ENCODE results near the gene HYDIN. TPM values are rescaled to one million over a fixed set of nuclear protein-coding genes. Genes with fewer than 3 reads are reported as not detected.

HYDIN gene
- total and polyA plus RNA-seq, 2 experiments from 2014 or later, result 3.1 to 7.7 TPM

- Histone ChIP-seq H4K20me1 (replicated peaks; ENCODE audit: insufficient read depth) (no peaks in the 10 kb centered on the region), H3K27ac (ENCODE audit: low read depth) (no peak overlapping the region), H3K4me2 (no peak overlapping the region), H3F3A (replicated peaks; ENCODE audit: low read depth) (no peaks in the 10 kb centered on the region), H3K27me3 (ENCODE audit: insufficient read depth) (no peaks in the 10 kb centered on the region), H3K9me2 (ENCODE audit: insufficient read depth) (peaks cover 19% of the 10 kb centered on the region; the same call in 1 of the 2 replicates), H3K4me3 (no peak overlapping the region), H2AFZ (no peak overlapping the region), H3K4me1 (ENCODE audit: insufficient read depth) (peaks cover 6% of the 10 kb centered on the region), H3K36me3 (ENCODE audit: insufficient read depth) (no peaks in the 10 kb centered on the region), H3K79me2 (replicated peaks; ENCODE audit: insufficient read depth) (no peaks in the 10 kb centered on the region)
- Mint-ChIP-seq H3K9me3 (no peaks in the 10 kb centered on the region), H3K27ac (no peak overlapping the region), H3K4me3 (no peak overlapping the region), H3K27me3 (ENCODE audit: insufficient read depth, low read depth, poor library complexity) (peaks cover under 1% of the 10 kb centered on the region), H3K36me3 (ENCODE audit: low read depth) (no peaks in the 10 kb centered on the region), H3K4me1 (peaks cover 2% of the 10 kb centered on the region; the same call in 1 of the 3 replicates)
- TF ChIP-seq JUNB (IDR thresholded peaks at IDR 0.05; ENCODE audit: unreplicated experiment) (no peak), STAT1 (IDR thresholded peaks at IDR 0.05; ENCODE audit: unreplicated experiment) (no peak), ZNF114 (CRISPR knock-in tag; IDR thresholded peaks at IDR 0.05) (no peak), CREB1 (CRISPR knock-in tag; IDR thresholded peaks at IDR 0.05; ENCODE audit: low read depth) (no peak), ETS1 (IDR thresholded peaks at IDR 0.05) (no peak), POLR2AphosphoS5 (IDR thresholded peaks at IDR 0.05; ENCODE audit: low read depth) (no peak), NANOG (IDR thresholded peaks at IDR 0.05; ENCODE audit: borderline replicate concordance) (no peak), REST (IDR thresholded peaks at IDR 0.05; ENCODE audit: unreplicated experiment) (no peak), ZNF462 (CRISPR knock-in tag; IDR thresholded peaks at IDR 0.05) (no peak), EZH2phosphoT487 (IDR thresholded peaks at IDR 0.05; ENCODE audit: unreplicated experiment) (no peak), EZH2 (IDR thresholded peaks at IDR 0.05; ENCODE audit: low read depth, unreplicated experiment) (no peak), CTCF (conservative IDR thresholded peaks at IDR 0.05; ENCODE audit: low read depth in 2 of 2) (no peak), ZNF331 (CRISPR knock-in tag; IDR thresholded peaks at IDR 0.05; ENCODE audit: low read depth) (no peak)
- DNase-seq (ENCODE audit: low spot score) (no peak), ATAC-seq (no peak)
Measured at GRCh38 chr16:71260995-71261394, 30.5 kb upstream of the HYDIN start.

All from GM23338 (cell line).